HepG2 (cell line): Measurements from ENCODE around the gene CDH12. TPM values are rescaled to one million over a fixed set of nuclear protein-coding genes. Genes with fewer than 3 reads are reported as not detected.
"Not testable (repeated sequence)": the region's sequence is repeated elsewhere in the genome, so short reads cannot be mapped to it uniquely, and the experiment has no call there.

Experiments
- ATAC-seq: fragments of 200-7000 bp; cut with Tn5 transposase; 3 replicates; pipeline ENCODE4 v1.9.1; 2020; ENCODE audit warnings: mild to moderate bottlenecking, moderate library complexity
- BruUV-seq: library from RNA; stranded (reverse); fragments of 400-500 nt; replicated peaks from 2 replicates; lab custom pipeline; 2021; lab: Mats Ljungman, UMichigan
- CTCF ChIA-PET: fragments of 300-600 bp; formaldehyde crosslinking; extraction: SDS; loops from one replicate; lab custom pipeline; 2021; ENCODE audit warnings: low total read pairs, inconsistent platforms, low intra/inter-chr PET ratio; lab: Yijun Ruan, JAX
- POLR2A ChIA-PET: fragments of 350-600 bp; sonication (Branson Sonifier 250); formaldehyde crosslinking; loops from one replicate; lab custom pipeline; 2020; ENCODE audit warnings: antibody characterized with exemption, inconsistent platforms; lab: Yijun Ruan, JAX
- DNase-seq: peaks from one replicate; pipeline ENCODE4 v3.0.0-alpha.2; 2015; ENCODE audit warnings: low spot score
- FAIRE-seq: peaks from 3 replicates; lab custom pipeline; 2011; peaks lifted over from hg19 to GRCh38; lab: Jason Lieb, UNC
- H2AFZ ChIP-seq: one replicate; pipeline ENCODE4 v1.6.1; 2011; ENCODE audit warnings: low read length, inconsistent platforms
- H3K27ac ChIP-seq: fragments of 300-600 bp; 3 replicates; pipeline ENCODE4 v1.8.0; 2011; ENCODE audit warnings: mixed run types, mild to moderate bottlenecking, mixed read lengths, low read length, inconsistent platforms; ENCODE audit not compliant: insufficient read depth; ENCODE audit errors: extremely low read length
- H3K27me3 ChIP-seq, 2 experiments: fragments of 200-600 bp in 1 of 2; 2 replicates in 1 of 2; 3 replicates in 1 of 2; pipeline versions ENCODE4 v1.6.0 to v1.8.0; 2011; ENCODE audit warnings: low read length in 2 of 2, mild to moderate bottlenecking in 2 of 2, moderate library complexity in 2 of 2, inconsistent platforms in 1 of 2; ENCODE audit not compliant: insufficient read depth in 2 of 2, control insufficient read depth in 1 of 2
- H3K36me3 ChIP-seq, 2 experiments: fragments of 200-600 bp in 1 of 2; replicated peaks in 1 of 2; 2 replicates in 1 of 2; 3 replicates in 1 of 2; pipeline versions ENCODE4 v1.5.1 to v1.8.0; 2011; ENCODE audit warnings: low read length in 2 of 2, inconsistent platforms in 1 of 2; ENCODE audit not compliant: insufficient read depth in 2 of 2, control insufficient read depth in 1 of 2
- H3K4me1 ChIP-seq: 2 replicates; pipeline ENCODE4 v1.5.1; 2012; ENCODE audit warnings: low read length, inconsistent platforms; ENCODE audit not compliant: insufficient read depth
- H3K4me2 ChIP-seq: 2 replicates; pipeline ENCODE4 v1.6.0; 2011; ENCODE audit warnings: low read depth, low read length, inconsistent platforms
- H3K4me3 ChIP-seq, 3 experiments: fragments of 200-600 bp in 1 of 3; sonication (generic), shearing (Covaris generic) in 1 of 3; replicated peaks in 1 of 3; 2 replicates each; pipeline ENCODE4 v1.5.1; 2011 to 2016; ENCODE audit warnings: low read length in 3 of 3, inconsistent platforms in 2 of 3, low read depth in 2 of 3, mild to moderate bottlenecking in 2 of 3, control low read depth in 1 of 3, mixed read lengths in 1 of 3; ENCODE audit not compliant: insufficient read depth in 1 of 3
- H3K79me2 ChIP-seq: one replicate; pipeline ENCODE4 v1.6.1; 2011; ENCODE audit warnings: low read length, inconsistent platforms; ENCODE audit not compliant: insufficient read depth
- H3K9ac ChIP-seq: 2 replicates; pipeline ENCODE4 v1.6.0; 2011; ENCODE audit warnings: mild to moderate bottlenecking, low read depth, low read length, inconsistent platforms; ENCODE audit not compliant: insufficient read depth
- H3K9me3 ChIP-seq: 2 replicates; pipeline ENCODE4 v1.5.1; 2012; ENCODE audit warnings: mild to moderate bottlenecking, low read length
- H4K20me1 ChIP-seq: 2 replicates; pipeline ENCODE4 v1.6.0; 2011; ENCODE audit warnings: inconsistent platforms, mild to moderate bottlenecking, low read length, moderate library complexity; ENCODE audit not compliant: insufficient read depth
- AKAP8 ChIP-seq: sonication (generic); formaldehyde crosslinking; IDR thresholded peaks from 2 replicates; pipeline ENCODE4 v1.5.1; 2020; ENCODE audit warnings: mild to moderate bottlenecking, missing genetic modification reagents
- HCFC1 ChIP-seq: fragments of 150-350 bp; IDR thresholded peaks from 2 replicates; pipeline ENCODE4 v1.6.1; 2014; ENCODE audit warnings: low read depth, low read length
- LCORL ChIP-seq, 2 experiments: fragments of 450-650 bp in 1 of 2; sonication (generic) in 1 of 2; formaldehyde crosslinking in 1 of 2; IDR thresholded peaks; 2 replicates each; pipeline versions ENCODE4 v1.5.0 to v1.6.1; 2017 to 2020; ENCODE audit warnings: antibody characterized with exemption in 1 of 2, missing genetic modification reagents in 1 of 2
- MAF1 ChIP-seq: sonication (generic); formaldehyde crosslinking; IDR thresholded peaks from 2 replicates; pipeline ENCODE4 v1.5.0; 2020; ENCODE audit warnings: missing genetic modification reagents, borderline replicate concordance
- PATZ1 ChIP-seq: sonication (generic); formaldehyde crosslinking; IDR thresholded peaks from 2 replicates; pipeline ENCODE4 v1.4.0; 2020; ENCODE audit warnings: missing genetic modification reagents
- POLR2A ChIP-seq, 2 experiments: IDR thresholded peaks; 2 replicates each; pipeline ENCODE4 v1.6.1; 2011; ENCODE audit warnings: low read depth in 2 of 2, low read length in 2 of 2, mild to moderate bottlenecking in 1 of 2, moderate library complexity in 1 of 2; ENCODE audit not compliant: insufficient read depth in 1 of 2
- RAD21 ChIP-seq: fragments of 450-650 bp; formaldehyde crosslinking; IDR thresholded peaks from 2 replicates; pipeline ENCODE4 v1.5.0; 2020; ENCODE audit warnings: mild to moderate bottlenecking
- ZHX1 ChIP-seq: sonication (generic); formaldehyde crosslinking; IDR thresholded peaks from 2 replicates; pipeline ENCODE4 v1.8.1; 2022; ENCODE audit warnings: low read depth, mild to moderate bottlenecking, missing genetic modification reagents
- ZNF274 ChIP-seq: sonication (generic); formaldehyde crosslinking; IDR thresholded peaks from 2 replicates; pipeline ENCODE4 v1.5.1; 2020; ENCODE audit warnings: mild to moderate bottlenecking, missing genetic modification reagents
- ZNF446 ChIP-seq: sonication (generic); formaldehyde crosslinking; IDR thresholded peaks from 2 replicates; pipeline ENCODE4 v1.5.0; 2020; ENCODE audit warnings: mild to moderate bottlenecking, missing genetic modification reagents
- ZNF564 ChIP-seq: sonication (generic); formaldehyde crosslinking; IDR thresholded peaks from 2 replicates; pipeline ENCODE4 v1.8.1; 2023; ENCODE audit warnings: mild to moderate bottlenecking, missing genetic modification reagents
- WGBS: methylation state at CpG from one replicate; pipeline ENCODE4 v1.1.6; 2017; ENCODE audit warnings: low lambda C conversion rate; 5-methylcytosine and 5-hydroxymethylcytosine counted together
- in situ Hi-C: cut with HindIII; loops from 2 replicates; pipeline ENCODE4 v1.10.0; 2017; ENCODE audit warnings: low pct_unique_long_range_greater_than_20kb; ENCODE audit not compliant: extremely low pct_ligation_motif_present
- intact Hi-C: fragments of 100-400 bp; cut with micrococcal nuclease; formaldehyde crosslinking; loops from one replicate; pipeline ENCODE4 v1.10.0; 2022; ENCODE audit not compliant: unreplicated experiment
- polyA plus RNA-seq, 8 experiments: library from polyadenylated mRNA; depleted of rRNA in 3 of 8; stranded (reverse) in 7 of 8; unstranded in 1 of 8; fragments of >200 nt; fragmentation: Illumina TruSeq in 4 of 8; extraction: Trizol in 4 of 8; gene quantifications; 2 replicates each; pipeline versions ENCODE4 v1.2.1 to v1.2.3, GENCODE V29; 2011 to 2016; ENCODE audit warnings: low read depth in 4 of 8, missing spikeins in 1 of 8, mixed read lengths in 1 of 8; ENCODE audit not compliant: insufficient read depth in 1 of 8
- total RNA-seq, 5 experiments: library from RNA; depleted of rRNA; stranded (reverse); fragments of >200 nt; fragmentation: Illumina TruSeq; extraction: Trizol; gene quantifications; 2 replicates each; pipeline ENCODE4 v1.2.3, GENCODE V29; 2016; ENCODE audit warnings: low read depth in 1 of 5

Gene CDH12
- total and polyA plus RNA-seq, 2 of the 13 experiments (the other 11 are each of a cell fraction or from before 2014, with no cell fraction given), result not detected

DNA sequence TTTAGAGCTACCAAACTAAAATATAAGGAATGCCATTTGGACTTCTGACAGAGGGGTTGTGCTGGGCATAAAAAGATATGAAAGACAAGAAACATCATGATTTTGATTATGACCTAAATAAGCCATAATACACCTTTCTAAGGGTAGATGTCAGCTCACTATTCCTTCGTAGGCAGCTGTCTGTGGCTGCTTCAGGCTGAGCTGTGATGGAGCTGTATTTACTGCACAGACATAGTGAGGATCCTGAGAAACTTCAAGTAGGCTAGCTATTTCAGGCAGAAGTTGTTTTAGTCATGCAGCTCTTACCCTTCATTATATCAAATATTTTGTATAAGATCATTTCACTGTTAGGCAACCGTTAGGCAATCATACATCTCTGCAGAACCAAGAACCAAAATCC, 511.7 kb downstream of the CDH12 start (continued):
- TF ChIP-seq ZHX1 (CRISPR knock-in tag) (no peak), ZNF564 (CRISPR knock-in tag) (no peak), PATZ1 (CRISPR knock-in tag) (no peak), LCORL (IDR thresholded peaks at IDR 0.05) (no peak), LCORL (CRISPR knock-in tag; IDR thresholded peaks at IDR 0.05) (no peak), ZNF274 (no peak), ZNF446 (CRISPR knock-in tag) (no peak), HCFC1 (no peak), RAD21 (no peak), AKAP8 (CRISPR knock-in tag) (no peak), POLR2A (IDR thresholded peaks at IDR 0.05; ENCODE audit: insufficient read depth in 1 of 2, low read depth in 2 of 2, low read length in 2 of 2) (no peak), MAF1 (CRISPR knock-in tag) (no peak)

- WGBS, result 3% methylated on average over 3 of the region's 3 CpGs
- FAIRE-seq, BruUV-seq, H3K27me3 ChIP-seq, H4K20me1 ChIP-seq, intact Hi-C loops, POLR2A ChIA-PET, H3K27ac ChIP-seq, H3K4me3 ChIP-seq, ATAC-seq, H3K4me1 ChIP-seq, DNase-seq, H3K4me2 ChIP-seq, H3K36me3 ChIP-seq, H2AFZ ChIP-seq, H3K9ac ChIP-seq, CTCF ChIA-PET, H3K79me2 ChIP-seq, in situ Hi-C loops: not testable (repeated sequence)
- peaks cover 54% of the 10 kb centered on the region for H3K9me3 ChIP-seq
These were observed 520.2 kb downstream of the CDH12 start for GRCh38 chr5:22332949-22333348.
